Kidney (tissue), 14 donors: ENCODE results near the gene MYADM. TPM values are rescaled to one million over a fixed set of nuclear protein-coding genes. Genes with fewer than 3 reads are reported as not detected.

Source experiments
- DNase-seq, 5 donors: peaks; one replicate each; pipeline ENCODE4 v3.0.0-alpha.2; 2013 to 2020
- FAIRE-seq: peaks from 2 replicates; lab custom pipeline; 2012; peaks lifted over from hg19 to GRCh38; lab: Jason Lieb, UNC
- H3K27ac ChIP-seq, 2 donors: one replicate each; pipeline ENCODE4 v1.7.0; 2013; ENCODE audit warnings: low read depth in 2 of 2, low read length in 2 of 2, inconsistent platforms in 1 of 2
- H3K27me3 ChIP-seq: one replicate; pipeline ENCODE4 v1.7.1; 2013; ENCODE audit warnings: low read length, inconsistent platforms; ENCODE audit not compliant: control insufficient read depth, insufficient read depth
- H3K36me3 ChIP-seq, 3 donors: one replicate each; pipeline versions ENCODE4 v1.7.0 to v1.7.1; 2013; ENCODE audit warnings: low read length in 3 of 3, control low read depth in 1 of 3, inconsistent platforms in 1 of 3; ENCODE audit not compliant: insufficient read depth in 3 of 3, control insufficient read depth in 2 of 3
- H3K4me1 ChIP-seq, 3 donors: one replicate each; pipeline versions ENCODE4 v1.7.0 to v1.7.1; 2013; ENCODE audit warnings: low read length in 3 of 3, inconsistent platforms in 1 of 3, low read depth in 1 of 3; ENCODE audit not compliant: control insufficient read depth in 2 of 3, insufficient read depth in 2 of 3
- H3K4me3 ChIP-seq, 3 donors: one replicate each; pipeline versions ENCODE4 v1.7.0 to v1.8.1; 2013; ENCODE audit warnings: low read length in 3 of 3, control low read depth in 1 of 3, inconsistent platforms in 1 of 3
- H3K9ac ChIP-seq, 3 donors: one replicate each; pipeline versions ENCODE4 v1.7.0 to v1.7.1; 2013; ENCODE audit warnings: low read length in 3 of 3, control low read depth in 1 of 3, inconsistent platforms in 1 of 3
- H3K9me3 ChIP-seq, 3 donors: one replicate each; pipeline versions ENCODE4 v1.7.0 to v1.7.1; 2013; ENCODE audit warnings: low read length in 3 of 3, control low read depth in 1 of 3, inconsistent platforms in 1 of 3; ENCODE audit not compliant: control insufficient read depth in 2 of 3, insufficient read depth in 1 of 3
- intact Hi-C: fragments of 100-400 bp; cut with DNase I; formaldehyde crosslinking; loops from one replicate; pipeline ENCODE4 v1.11.1; 2022
- polyA plus RNA-seq: library from polyadenylated mRNA; stranded (reverse); fragments of 350-450 nt; fragmentation: Illumina TruSeq; extraction: RNeasy Lipid Tissue Mini Kit (QIAGEN cat#74804); gene quantifications from one replicate; pipeline ENCODE4 v1.2.3, GENCODE V29; 2014; ENCODE audit warnings: low read depth, low replicate concordance; ENCODE audit not compliant: insufficient read depth
- total RNA-seq: library from RNA; stranded (reverse); fragmentation: NEBNext Ultra II Directional; extraction: Animal tissue kit (Norgen Biotek cat#: 25700); gene quantifications from one replicate; pipeline ENCODE4 v1.2.1, GENCODE V29; 2021
- TF ChIP-seq, protein P1 (sequence below): IDR thresholded peaks from 3 replicates; pipeline ENCODE4 v1.5.1; 2012; ENCODE audit warnings: mild to moderate bottlenecking, moderate library complexity, borderline replicate concordance; ENCODE audit not compliant: insufficient read depth; ENCODE audit errors: extremely low read depth
- donor health status: control.
- donor health status: control.
- donor health status: control.
- donor health status: control.
- donor health status: control.
- donor health status: DM: yes; HTN: yes; CAD: no.
- donor health status: Normal renal cell carcinoma (clear cell type).

MYADM gene
- total and polyA plus RNA-seq, 2 donors from 2014 or later, result 13.1 to 90.3 TPM

DNA sequence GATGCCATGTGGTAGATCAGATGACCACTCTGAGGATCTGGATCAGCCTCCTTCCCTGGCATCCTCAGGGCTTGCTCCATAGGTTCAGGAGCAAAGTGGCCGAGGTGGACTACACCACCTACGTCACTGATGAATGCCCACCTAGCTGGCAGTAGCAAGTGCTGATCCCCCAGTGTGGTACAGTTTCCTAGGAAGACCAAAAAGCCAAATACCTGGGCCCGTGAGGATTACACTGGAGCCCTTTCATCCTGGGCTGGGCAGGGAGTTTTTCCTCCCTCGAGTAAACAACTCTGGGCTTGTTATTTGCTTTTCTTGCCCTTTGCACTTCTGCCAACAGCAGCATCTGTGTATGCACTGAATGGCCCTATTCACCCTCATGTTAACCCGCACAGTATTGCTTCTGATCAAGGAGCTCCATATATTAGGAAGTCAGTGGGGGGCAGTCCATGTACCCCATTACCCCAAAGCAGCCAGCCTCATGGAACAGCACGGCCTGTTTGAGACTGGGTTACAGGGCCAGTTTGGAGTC is 3.3 kb upstream of the MYADM start:
- no peak overlapping the region for H3K27ac ChIP-seq
- no peaks in the 10 kb centered on the region for H3K36me3 ChIP-seq
- intact Hi-C loops, result no loop called here
- TF ChIP-seq, protein P1, sequence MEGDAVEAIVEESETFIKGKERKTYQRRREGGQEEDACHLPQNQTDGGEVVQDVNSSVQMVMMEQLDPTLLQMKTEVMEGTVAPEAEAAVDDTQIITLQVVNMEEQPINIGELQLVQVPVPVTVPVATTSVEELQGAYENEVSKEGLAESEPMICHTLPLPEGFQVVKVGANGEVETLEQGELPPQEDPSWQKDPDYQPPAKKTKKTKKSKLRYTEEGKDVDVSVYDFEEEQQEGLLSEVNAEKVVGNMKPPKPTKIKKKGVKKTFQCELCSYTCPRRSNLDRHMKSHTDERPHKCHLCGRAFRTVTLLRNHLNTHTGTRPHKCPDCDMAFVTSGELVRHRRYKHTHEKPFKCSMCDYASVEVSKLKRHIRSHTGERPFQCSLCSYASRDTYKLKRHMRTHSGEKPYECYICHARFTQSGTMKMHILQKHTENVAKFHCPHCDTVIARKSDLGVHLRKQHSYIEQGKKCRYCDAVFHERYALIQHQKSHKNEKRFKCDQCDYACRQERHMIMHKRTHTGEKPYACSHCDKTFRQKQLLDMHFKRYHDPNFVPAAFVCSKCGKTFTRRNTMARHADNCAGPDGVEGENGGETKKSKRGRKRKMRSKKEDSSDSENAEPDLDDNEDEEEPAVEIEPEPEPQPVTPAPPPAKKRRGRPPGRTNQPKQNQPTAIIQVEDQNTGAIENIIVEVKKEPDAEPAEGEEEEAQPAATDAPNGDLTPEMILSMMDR, result no peak
- H3K4me1 ChIP-seq, result peaks cover 0 to 4% (median 0%) of the 10 kb centered on the region in 3 donors
- FAIRE-seq (no peak), DNase-seq (no peak)
- no peaks in the 10 kb centered on the region for H3K9me3 ChIP-seq
- no peak overlapping the region for H3K4me3 ChIP-seq
- no peaks in the 10 kb centered on the region for H3K27me3 ChIP-seq
- no peak overlapping the region for H3K9ac ChIP-seq

- peaks cover 0 to 4% (median 0%) of the 10 kb centered on the region in 3 donors for H3K4me1 ChIP-seq
- TF ChIP-seq, protein P1, result no peak
- peak overlapping the region in 1 of 2 donors; percentile 4 for H3K27ac ChIP-seq
- intact Hi-C loops, result no loop called here
- H3K9me3 ChIP-seq, result no peaks in the 10 kb centered on the region
- H3K4me3 ChIP-seq, result peak overlapping the region in 1 of 3 donors; percentile 34
- H3K36me3 ChIP-seq, result no peaks in the 10 kb centered on the region
- DNase-seq, result peak in 1 of 5 donors; percentile 52
- no peaks in the 10 kb centered on the region for H3K27me3 ChIP-seq
- no peak overlapping the region for H3K9ac ChIP-seq
- no peak for FAIRE-seq
These were observed 2.2 kb upstream of the MYADM start for GRCh38 chr19:53865523-53865917.

DNA sequence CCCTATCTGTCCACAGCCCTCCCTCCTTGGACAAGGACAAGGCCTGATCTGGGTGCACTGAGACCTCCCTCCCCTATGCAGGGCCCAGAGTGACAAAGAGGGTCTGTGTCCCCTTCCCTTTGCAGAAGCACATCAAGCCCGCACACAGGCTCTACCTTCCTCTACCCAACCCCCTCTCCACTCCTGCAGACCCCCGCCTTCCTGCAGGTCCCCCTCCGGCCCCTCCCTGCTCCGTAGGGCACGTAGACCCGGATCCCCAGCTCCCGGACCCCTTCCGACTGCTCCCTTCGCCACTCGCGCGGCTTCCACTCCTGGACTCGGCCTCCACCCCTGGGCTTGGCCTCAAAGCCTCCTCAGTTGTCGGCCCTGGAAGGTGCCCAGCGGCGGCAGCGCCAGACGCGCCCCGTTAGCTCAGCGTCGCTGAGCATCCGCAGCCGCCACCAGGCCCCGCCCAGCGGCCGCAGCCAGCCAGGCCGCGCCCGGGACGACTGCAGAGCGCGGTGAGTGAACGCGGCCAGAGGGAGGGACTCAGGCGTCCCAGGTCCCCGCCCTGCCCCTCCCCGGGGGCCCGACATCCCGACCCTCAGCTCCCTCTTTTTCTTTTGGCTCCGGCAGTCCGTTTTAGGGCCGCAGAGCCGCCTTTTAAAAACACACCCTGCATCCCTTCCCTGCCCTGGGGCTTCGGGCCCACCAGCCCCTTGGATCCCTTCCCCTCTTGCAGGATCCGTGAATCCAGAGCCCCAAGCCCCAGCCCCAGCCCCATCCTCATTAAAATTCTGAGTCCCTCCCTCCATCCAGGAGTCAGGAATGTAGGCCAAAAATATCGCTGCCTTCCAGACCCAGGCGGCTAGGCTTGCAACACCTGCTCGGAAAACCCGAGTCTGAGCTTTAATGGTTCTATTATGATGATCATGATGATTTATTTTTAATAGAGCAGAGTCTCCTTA is 1.5 kb upstream of the MYADM start:
- Histone ChIP-seq H3K27ac (peak overlapping the region in 1 of 2 donors; percentile 4), H3K4me1 (peaks cover 0 to 4% (median 0%) of the 10 kb centered on the region in 3 donors), H3K9me3 (no peaks in the 10 kb centered on the region), H3K4me3 (peak overlapping the region in 2 of 3 donors; percentile 55 to 56), H3K36me3 (no peaks in the 10 kb centered on the region), H3K9ac (peak overlapping the region in 1 of 3 donors; percentile 69), H3K27me3 (no peaks in the 10 kb centered on the region)
- TF ChIP-seq, protein P1, result no peak
- DNase-seq, result peak; percentile 77 to 89 (median 87)
- intact Hi-C loops, result no loop called here
- FAIRE-seq, result no peak
